HepG2 (cell line): ENCODE data around the gene OSBPL8. TPM values are rescaled to one million over a fixed set of nuclear protein-coding genes. Genes with fewer than 3 reads are reported as not detected.

ENCODE experiments used
- ATAC-seq: fragments of 200-7000 bp; cut with Tn5 transposase; 3 replicates; pipeline ENCODE4 v1.9.1; 2020; ENCODE audit warnings: mild to moderate bottlenecking, moderate library complexity
- BruUV-seq: library from RNA; stranded (reverse); fragments of 400-500 nt; replicated peaks from 2 replicates; lab custom pipeline; 2021; lab: Mats Ljungman, UMichigan
- CTCF ChIA-PET: fragments of 300-600 bp; formaldehyde crosslinking; extraction: SDS; loops from one replicate; lab custom pipeline; 2021; ENCODE audit warnings: low total read pairs, inconsistent platforms, low intra/inter-chr PET ratio; lab: Yijun Ruan, JAX
- POLR2A ChIA-PET: fragments of 350-600 bp; sonication (Branson Sonifier 250); formaldehyde crosslinking; loops from one replicate; lab custom pipeline; 2020; ENCODE audit warnings: antibody characterized with exemption, inconsistent platforms; lab: Yijun Ruan, JAX
- DNase-seq: peaks from one replicate; pipeline ENCODE4 v3.0.0-alpha.2; 2015; ENCODE audit warnings: low spot score
- FAIRE-seq: peaks from 3 replicates; lab custom pipeline; 2011; peaks lifted over from hg19 to GRCh38; lab: Jason Lieb, UNC
- H2AFZ ChIP-seq: one replicate; pipeline ENCODE4 v1.6.1; 2011; ENCODE audit warnings: low read length, inconsistent platforms
- H3K27ac ChIP-seq: fragments of 300-600 bp; 3 replicates; pipeline ENCODE4 v1.8.0; 2011; ENCODE audit warnings: mixed run types, mild to moderate bottlenecking, mixed read lengths, low read length, inconsistent platforms; ENCODE audit not compliant: insufficient read depth; ENCODE audit errors: extremely low read length
- H3K27me3 ChIP-seq, 2 experiments: fragments of 200-600 bp in 1 of 2; 2 replicates in 1 of 2; 3 replicates in 1 of 2; pipeline versions ENCODE4 v1.6.0 to v1.8.0; 2011; ENCODE audit warnings: low read length in 2 of 2, mild to moderate bottlenecking in 2 of 2, moderate library complexity in 2 of 2, inconsistent platforms in 1 of 2; ENCODE audit not compliant: insufficient read depth in 2 of 2, control insufficient read depth in 1 of 2
- H3K36me3 ChIP-seq, 2 experiments: fragments of 200-600 bp in 1 of 2; replicated peaks in 1 of 2; 2 replicates in 1 of 2; 3 replicates in 1 of 2; pipeline versions ENCODE4 v1.5.1 to v1.8.0; 2011; ENCODE audit warnings: low read length in 2 of 2, inconsistent platforms in 1 of 2; ENCODE audit not compliant: insufficient read depth in 2 of 2, control insufficient read depth in 1 of 2
- H3K4me1 ChIP-seq: 2 replicates; pipeline ENCODE4 v1.5.1; 2012; ENCODE audit warnings: low read length, inconsistent platforms; ENCODE audit not compliant: insufficient read depth
- H3K4me2 ChIP-seq: 2 replicates; pipeline ENCODE4 v1.6.0; 2011; ENCODE audit warnings: low read depth, low read length, inconsistent platforms
- H3K4me3 ChIP-seq, 3 experiments: fragments of 200-600 bp in 1 of 3; sonication (generic), shearing (Covaris generic) in 1 of 3; replicated peaks in 1 of 3; 2 replicates each; pipeline ENCODE4 v1.5.1; 2011 to 2016; ENCODE audit warnings: low read length in 3 of 3, inconsistent platforms in 2 of 3, low read depth in 2 of 3, mild to moderate bottlenecking in 2 of 3, control low read depth in 1 of 3, mixed read lengths in 1 of 3; ENCODE audit not compliant: insufficient read depth in 1 of 3
- H3K79me2 ChIP-seq: one replicate; pipeline ENCODE4 v1.6.1; 2011; ENCODE audit warnings: low read length, inconsistent platforms; ENCODE audit not compliant: insufficient read depth
- H3K9ac ChIP-seq: 2 replicates; pipeline ENCODE4 v1.6.0; 2011; ENCODE audit warnings: mild to moderate bottlenecking, low read depth, low read length, inconsistent platforms; ENCODE audit not compliant: insufficient read depth
- H3K9me3 ChIP-seq: 2 replicates; pipeline ENCODE4 v1.5.1; 2012; ENCODE audit warnings: mild to moderate bottlenecking, low read length
- H4K20me1 ChIP-seq: 2 replicates; pipeline ENCODE4 v1.6.0; 2011; ENCODE audit warnings: inconsistent platforms, mild to moderate bottlenecking, low read length, moderate library complexity; ENCODE audit not compliant: insufficient read depth
- AHDC1 ChIP-seq: sonication (generic); formaldehyde crosslinking; IDR thresholded peaks from 2 replicates; pipeline ENCODE4 v1.5.1; 2020; ENCODE audit warnings: mild to moderate bottlenecking, missing genetic modification reagents, borderline replicate concordance
- HNF4A ChIP-seq: sonication (generic); formaldehyde crosslinking; IDR thresholded peaks from 2 replicates; pipeline ENCODE4 v1.4.0; 2020; ENCODE audit warnings: missing genetic modification reagents
- PLSCR1 ChIP-seq: sonication (generic); formaldehyde crosslinking; IDR thresholded peaks from 2 replicates; pipeline ENCODE4 v1.5.0; 2020; ENCODE audit warnings: missing genetic modification reagents, mild to moderate bottlenecking, borderline replicate concordance
- ZNF232 ChIP-seq: sonication (generic); formaldehyde crosslinking; IDR thresholded peaks from 2 replicates; pipeline ENCODE4 v1.4.0; 2020; ENCODE audit warnings: missing genetic modification reagents, borderline replicate concordance
- ZNF33B ChIP-seq: sonication (generic); formaldehyde crosslinking; IDR thresholded peaks from 2 replicates; pipeline ENCODE4 v1.5.1; 2020; ENCODE audit warnings: mild to moderate bottlenecking, missing genetic modification reagents
- ZNF543 ChIP-seq: sonication (generic); formaldehyde crosslinking; IDR thresholded peaks from 2 replicates; pipeline ENCODE4 v1.4.0; 2020; ENCODE audit warnings: mild to moderate bottlenecking, missing genetic modification reagents
- WGBS: methylation state at CpG from one replicate; pipeline ENCODE4 v1.1.6; 2017; ENCODE audit warnings: low lambda C conversion rate; 5-methylcytosine and 5-hydroxymethylcytosine counted together
- in situ Hi-C: cut with HindIII; loops from 2 replicates; pipeline ENCODE4 v1.10.0; 2017; ENCODE audit warnings: low pct_unique_long_range_greater_than_20kb; ENCODE audit not compliant: extremely low pct_ligation_motif_present
- intact Hi-C: fragments of 100-400 bp; cut with micrococcal nuclease; formaldehyde crosslinking; loops from one replicate; pipeline ENCODE4 v1.10.0; 2022; ENCODE audit not compliant: unreplicated experiment
- polyA plus RNA-seq, 8 experiments: library from polyadenylated mRNA; depleted of rRNA in 3 of 8; stranded (reverse) in 7 of 8; unstranded in 1 of 8; fragments of >200 nt; fragmentation: Illumina TruSeq in 4 of 8; extraction: Trizol in 4 of 8; gene quantifications; 2 replicates each; pipeline versions ENCODE4 v1.2.1 to v1.2.3, GENCODE V29; 2011 to 2016; ENCODE audit warnings: low read depth in 4 of 8, missing spikeins in 1 of 8, mixed read lengths in 1 of 8; ENCODE audit not compliant: insufficient read depth in 1 of 8
- total RNA-seq, 5 experiments: library from RNA; depleted of rRNA; stranded (reverse); fragments of >200 nt; fragmentation: Illumina TruSeq; extraction: Trizol; gene quantifications; 2 replicates each; pipeline ENCODE4 v1.2.3, GENCODE V29; 2016; ENCODE audit warnings: low read depth in 1 of 5

Gene OSBPL8
- total and polyA plus RNA-seq, 2 of the 13 experiments (the other 11 are each of a cell fraction or from before 2014, with no cell fraction given): 11.0 to 33.9 TPM

- TF ChIP-seq HNF4A (CRISPR knock-in tag) (no peak), ZNF543 (no peak), ZNF33B (CRISPR knock-in tag) (no peak)
- H3K9me3 ChIP-seq: no peaks in the 10 kb centered on the region; the same call in 1 of the 2 replicates
- WGBS: 89% methylated on average over 3 of the region's 4 CpGs
- no peak overlapping the region for H3K4me2 ChIP-seq
- H3K4me3 ChIP-seq: no peak overlapping the region
- intact Hi-C loops (no loop called here), in situ Hi-C loops (no loop called here)
- peaks cover 0 to 8% of the 10 kb centered on the region in 2 experiments; a peak in 1 of 5 replicates for H3K36me3 ChIP-seq
- FAIRE-seq (no peak), ATAC-seq (no peak), DNase-seq (no peak)
- no peak overlapping the region for H3K9ac ChIP-seq
- H3K4me1 ChIP-seq: no peaks in the 10 kb centered on the region
- POLR2A ChIA-PET: no interaction called here
- no peaks in the 10 kb centered on the region for H3K27me3 ChIP-seq
- no peak overlapping the region for H2AFZ ChIP-seq
- no peaks in the 10 kb centered on the region for H3K79me2 ChIP-seq
- BruUV-seq: no TSS peak
- CTCF ChIA-PET: no interaction called here
- no peaks in the 10 kb centered on the region for H4K20me1 ChIP-seq
- no peak overlapping the region for H3K27ac ChIP-seq
Observed at GRCh38 chr12:76490763-76491162, 68.8 kb downstream of the OSBPL8 start.

GRCh38 chr12:76489737-76490136 lies 69.8 kb downstream of the OSBPL8 start:
- no peaks in the 10 kb centered on the region; the same call in 1 of the 2 replicates for H3K9me3 ChIP-seq
- ChIA-PET POLR2A (no interaction called here), CTCF (no interaction called here)
- in situ Hi-C loops (no loop called here), intact Hi-C loops (loop anchor here (10.0 kb wide), 1 partner anchor 65 kb away; no protein-coding TSS in a partner anchor)
- H3K4me1 ChIP-seq: no peaks in the 10 kb centered on the region
- peaks cover 0 to 8% of the 10 kb centered on the region in 2 experiments; a peak in 1 of 5 replicates for H3K36me3 ChIP-seq
- FAIRE-seq (no peak), ATAC-seq (no peak), DNase-seq (no peak)
- H4K20me1 ChIP-seq: no peaks in the 10 kb centered on the region
- H3K9ac ChIP-seq: no peak overlapping the region
- no peak overlapping the region for H2AFZ ChIP-seq
- no peak overlapping the region for H3K27ac ChIP-seq
- no peak for TF ChIP-seq PLSCR1 (CRISPR knock-in tag)
- TF ChIP-seq ZNF232 (CRISPR knock-in tag): no peak
- no peak for TF ChIP-seq AHDC1 (CRISPR knock-in tag)
- no TSS peak for BruUV-seq
- H3K4me2 ChIP-seq: no peak overlapping the region
- H3K4me3 ChIP-seq: no peak overlapping the region
- no peaks in the 10 kb centered on the region for H3K79me2 ChIP-seq
- WGBS: 98% methylated on average over 3 of the region's 3 CpGs
- H3K27me3 ChIP-seq: no peaks in the 10 kb centered on the region
